NT2/D1 (cell line): ENCODE data around the gene ITGAE.
A peak's percentile ranks its signal among the peaks of the same experiment; 100 is the strongest.

Source experiments
- DNase-seq: peaks from one replicate; pipeline ENCODE4 v3.0.0-alpha.2; 2011; ENCODE audit warnings: low read depth, low spot score
- H3K27me3 ChIP-seq: 2 replicates; pipeline ENCODE4 v1.6.0; 2011; ENCODE audit warnings: mild to moderate bottlenecking; ENCODE audit not compliant: insufficient read length, insufficient read depth
- H3K36me3 ChIP-seq: 2 replicates; pipeline ENCODE4 v1.6.1; 2011; ENCODE audit warnings: mild to moderate bottlenecking, low read length, mixed read lengths; ENCODE audit not compliant: insufficient read depth, insufficient read length
- H3K4me1 ChIP-seq: 2 replicates; pipeline ENCODE4 v1.5.1; 2011; ENCODE audit not compliant: insufficient read depth, insufficient read length
- H3K4me3 ChIP-seq: 2 replicates; pipeline ENCODE4 v1.5.1; 2011; ENCODE audit warnings: low read depth; ENCODE audit not compliant: insufficient read length
- H3K9ac ChIP-seq: 2 replicates; pipeline ENCODE4 v1.6.0; 2011; ENCODE audit warnings: low read depth; ENCODE audit not compliant: insufficient read length
- H3K9me3 ChIP-seq: 2 replicates; pipeline ENCODE4 v1.5.1; 2011; ENCODE audit warnings: mild to moderate bottlenecking, low read length; ENCODE audit not compliant: insufficient read depth
- SUZ12 ChIP-seq: IDR thresholded peaks from 2 replicates; pipeline ENCODE4 v1.6.1; 2011; ENCODE audit not compliant: insufficient read length, insufficient read depth; ENCODE audit errors: extremely low read depth
- YY1 ChIP-seq: IDR thresholded peaks from 2 replicates; pipeline ENCODE4 v1.6.1; 2011; ENCODE audit not compliant: insufficient read length, insufficient read depth
- ZNF274 ChIP-seq: IDR thresholded peaks from 2 replicates; pipeline ENCODE4 v1.6.1; 2011; ENCODE audit warnings: mild to moderate bottlenecking, low read depth, low read length

The ITGAE gene

GRCh38 chr17:3669085-3669347 is 132.0 kb downstream of the ITGAE start:
- Histone ChIP-seq H3K36me3 (peaks cover 47% of the 10 kb centered on the region), H3K9me3 (no peaks in the 10 kb centered on the region), H3K4me3 (peak overlapping the region; percentile 92), H3K27me3 (no peaks in the 10 kb centered on the region), H3K9ac (peak overlapping the region; percentile 95), H3K4me1 (peaks cover 9% of the 10 kb centered on the region)
- DNase-seq: no peak
- no peak for TF ChIP-seq SUZ12
- no peak for TF ChIP-seq ZNF274
- no peak for TF ChIP-seq YY1

GRCh38 chr17:3668279-3669084 is 132.5 kb downstream of the ITGAE start, which contains the start of the genes EMC6 and TAX1BP3:
Gene EMC6, plus strand, starts transcription at chr17:3668812. Its CDS starts 335 bp downstream, at chr17:3669147.
Gene TAX1BP3, minus strand, starts transcription at chr17:3668578. Its CDS starts 52 bp downstream, at chr17:3668526.
- TF ChIP-seq ZNF274 (no peak), YY1 (peak; percentile 78), SUZ12 (no peak)
- Histone ChIP-seq H3K4me3 (peak within 1 kb of the TSS; percentile 92), H3K36me3 (peaks cover 53% of the 10 kb centered on the region), H3K9ac (peak within 1 kb of the TSS; percentile 98), H3K27me3 (no peaks in the 10 kb centered on the region), H3K4me1 (peaks cover 9% of the 10 kb centered on the region), H3K9me3 (no peaks in the 10 kb centered on the region)
- peak; percentile 91 for DNase-seq

GRCh38 chr17:3667366-3668278 is 133.4 kb downstream of the ITGAE start:
- DNase-seq: no peak
- Histone ChIP-seq H3K4me3 (peak overlapping the region; percentile 84), H3K36me3 (peaks cover 60% of the 10 kb centered on the region), H3K27me3 (no peaks in the 10 kb centered on the region), H3K4me1 (peaks cover 7% of the 10 kb centered on the region), H3K9me3 (no peaks in the 10 kb centered on the region), H3K9ac (peak overlapping the region; percentile 98)
- TF ChIP-seq SUZ12: no peak
- no peak for TF ChIP-seq YY1
- TF ChIP-seq ZNF274: no peak

- Histone ChIP-seq H3K9me3 (no peaks in the 10 kb centered on the region), H3K27me3 (no peaks in the 10 kb centered on the region), H3K9ac (peak overlapping the region; percentile 32), H3K4me1 (peaks cover 7% of the 10 kb centered on the region), H3K36me3 (peaks cover 61% of the 10 kb centered on the region), H3K4me3 (no peak overlapping the region)
- TF ChIP-seq SUZ12 (no peak), YY1 (no peak), ZNF274 (no peak)
- no peak for DNase-seq
These were observed 134.5 kb downstream of the ITGAE start for GRCh38 chr17:3666516-3666915.

- H3K36me3 ChIP-seq: peaks cover 66% of the 10 kb centered on the region
- H3K4me1 ChIP-seq: peaks cover 7% of the 10 kb centered on the region
- H3K4me3 ChIP-seq: no peak overlapping the region
- DNase-seq: no peak
- TF ChIP-seq SUZ12: no peak
- TF ChIP-seq ZNF274: no peak
- TF ChIP-seq YY1: no peak
- H3K9me3 ChIP-seq: no peaks in the 10 kb centered on the region
- H3K9ac ChIP-seq: no peak overlapping the region
- no peaks in the 10 kb centered on the region for H3K27me3 ChIP-seq
These were observed 135.2 kb downstream of the ITGAE start for GRCh38 chr17:3665834-3666233.
